Body of pancreas (tissue), 4 donors: ENCODE results near the gene XDH.

ENCODE experiments used
- POLR2A ChIP-seq, 3 donors: fragments of 450-650 bp; IDR thresholded peaks; one replicate each; pipeline ENCODE4 v1.6.1; 2016; ENCODE audit warnings: antibody characterized with exemption in 3 of 3, mild to moderate bottlenecking in 2 of 3
- TF ChIP-seq, protein P1 (sequence below), 7 experiments: fragments of 450-650 bp in 4 of 7; fragments of 200-600 bp in 3 of 7; sonication (generic) in 3 of 7; IDR thresholded peaks; one replicate each; pipeline ENCODE4 v1.5.1; 2016 to 2019; ENCODE audit warnings: antibody characterized with exemption in 7 of 7

DNA sequence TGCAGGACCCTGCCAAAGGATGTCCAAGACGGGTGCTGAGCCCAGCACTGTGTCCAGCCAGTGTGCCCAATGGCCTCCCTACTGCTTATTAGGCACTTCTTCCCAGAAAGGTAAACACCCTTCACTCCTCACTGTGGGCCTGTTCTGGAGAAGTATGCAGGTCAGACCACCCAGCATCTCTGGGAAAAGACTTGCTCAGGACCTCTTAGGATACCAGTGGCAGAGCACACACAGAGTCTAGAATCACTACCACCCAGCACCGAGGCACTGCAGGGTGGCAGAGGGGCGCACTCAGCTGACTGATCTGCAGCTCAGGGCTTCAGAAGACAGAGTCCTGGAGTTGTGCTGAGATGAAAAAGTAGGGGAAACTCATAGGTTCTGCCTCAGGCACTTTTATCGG, 25.8 kb downstream of the XDH start:
- no peak for TF ChIP-seq POLR2A (IDR thresholded peaks at IDR 0.05)
- TF ChIP-seq, protein P1, sequence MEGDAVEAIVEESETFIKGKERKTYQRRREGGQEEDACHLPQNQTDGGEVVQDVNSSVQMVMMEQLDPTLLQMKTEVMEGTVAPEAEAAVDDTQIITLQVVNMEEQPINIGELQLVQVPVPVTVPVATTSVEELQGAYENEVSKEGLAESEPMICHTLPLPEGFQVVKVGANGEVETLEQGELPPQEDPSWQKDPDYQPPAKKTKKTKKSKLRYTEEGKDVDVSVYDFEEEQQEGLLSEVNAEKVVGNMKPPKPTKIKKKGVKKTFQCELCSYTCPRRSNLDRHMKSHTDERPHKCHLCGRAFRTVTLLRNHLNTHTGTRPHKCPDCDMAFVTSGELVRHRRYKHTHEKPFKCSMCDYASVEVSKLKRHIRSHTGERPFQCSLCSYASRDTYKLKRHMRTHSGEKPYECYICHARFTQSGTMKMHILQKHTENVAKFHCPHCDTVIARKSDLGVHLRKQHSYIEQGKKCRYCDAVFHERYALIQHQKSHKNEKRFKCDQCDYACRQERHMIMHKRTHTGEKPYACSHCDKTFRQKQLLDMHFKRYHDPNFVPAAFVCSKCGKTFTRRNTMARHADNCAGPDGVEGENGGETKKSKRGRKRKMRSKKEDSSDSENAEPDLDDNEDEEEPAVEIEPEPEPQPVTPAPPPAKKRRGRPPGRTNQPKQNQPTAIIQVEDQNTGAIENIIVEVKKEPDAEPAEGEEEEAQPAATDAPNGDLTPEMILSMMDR (IDR thresholded peaks at IDR 0.05) = no peak
